Psoas muscle (tissue), 8 donors: ENCODE results near the gene INPP4A. TPM values are rescaled to one million over a fixed set of nuclear protein-coding genes. Genes with fewer than 3 reads are reported as not detected.

Source experiments
- ATAC-seq, 4 donors: fragments of 200-7000 bp; cut with Tn5 transposase; one replicate each; pipeline ENCODE4 v1.9.1; 2020; ENCODE audit warnings: moderate library complexity in 3 of 4, mild to moderate bottlenecking in 2 of 4
- DNase-seq, 2 donors: peaks; one replicate each; pipeline ENCODE4 v3.0.0-alpha.2; 2020
- H3K27ac ChIP-seq: fragments of 200-600 bp; one replicate; pipeline ENCODE4 v1.8.0; 2022
- H3K27me3 ChIP-seq, 3 donors: fragments of 200-600 bp in 1 of 3; one replicate each; pipeline versions ENCODE4 v1.6.1 to v1.8.0; 2013 to 2022; ENCODE audit warnings: low read length in 2 of 3, mild to moderate bottlenecking in 2 of 3, moderate library complexity in 1 of 3; ENCODE audit not compliant: insufficient read depth in 3 of 3
- H3K36me3 ChIP-seq, 2 donors: fragments of 200-600 bp in 1 of 2; one replicate each; pipeline versions ENCODE4 v1.6.1 to v1.8.0; 2013 to 2022; ENCODE audit warnings: low read depth in 1 of 2, mild to moderate bottlenecking in 1 of 2, moderate library complexity in 1 of 2; ENCODE audit not compliant: insufficient read depth in 1 of 2
- H3K4me1 ChIP-seq: fragments of 200-600 bp; one replicate; pipeline ENCODE4 v1.8.0; 2022
- H3K4me3 ChIP-seq: fragments of 200-600 bp; one replicate; pipeline ENCODE4 v1.8.0; 2022; ENCODE audit warnings: mild to moderate bottlenecking
- H3K9me3 ChIP-seq: fragments of 200-600 bp; one replicate; pipeline ENCODE4 v1.8.0; 2022
- CTCF ChIP-seq: fragments of 200-600 bp; IDR thresholded peaks from one replicate; pipeline ENCODE4 v1.8.0; 2022; ENCODE audit warnings: antibody characterized with exemption
- WGBS, 3 donors: extraction: QIAGEN DNeasy Blood & Tissue Kit; methylation state at CpG; one replicate each; pipeline versions ENCODE4 v1.1.6 to v1.1.7; 2013; 5-methylcytosine and 5-hydroxymethylcytosine counted together
- intact Hi-C, 2 donors: fragments of 100-400 bp; cut with DNase I; formaldehyde crosslinking; loops; one replicate each; pipeline versions ENCODE4 v1.11.0 to v1.14.2; 2022
- polyA plus RNA-seq, 3 donors: library from polyadenylated mRNA; stranded (reverse); fragments of 200-250 nt; gene quantifications; one replicate each; pipeline ENCODE4 v1.2.3, GENCODE V29; 2013
- total RNA-seq, 4 donors: library from RNA; stranded (reverse); fragmentation: NEBNext Ultra II Directional in 2 of 4; extraction: Animal tissue kit (Norgen Biotek cat#: 25700) in 2 of 4; gene quantifications; one replicate each; pipeline versions ENCODE4 v1.2.1 to v1.2.4, GENCODE V29; 2021 to 2023
- donor health status: healthy with polysubstance abuse.
- donor health status: DM: no; HTN: no; CAD: no; lungs with moderate emphysema.
- donor health status: Bipolar disorder and iron deficiency.
- donor health status: healthy.
- donor health status: DM: yes; HTN: yes; CAD: no.
- donor health status: DM: no; HTN: no; CAD: no.
- donor health status: DM: no; HTN: no; CAD: no.
- donor health status: DM: yes; HTN: yes; CAD: no.

INPP4A gene
- total and polyA plus RNA-seq, 7 donors, result 2.2 to 19.7 (median 9.8) TPM

- 82 to 87% (median 86%) methylated on average over 7 of the region's 7 CpGs for WGBS, 3 donors
- no peak overlapping the region for H3K27ac ChIP-seq
- no peak overlapping the region for H3K4me3 ChIP-seq
- no peak for TF ChIP-seq CTCF
- H3K36me3 ChIP-seq, result no peaks in the 10 kb centered on the region
- H3K4me1 ChIP-seq, result peaks cover 11% of the 10 kb centered on the region
- no peaks in the 10 kb centered on the region for H3K27me3 ChIP-seq
- DNase-seq, result no peak
- intact Hi-C loops, result no loop called here
- no peaks in the 10 kb centered on the region for H3K9me3 ChIP-seq
- no peak for ATAC-seq
These were observed 2.8 kb upstream of the INPP4A start for GRCh38 chr2:98441706-98442450.

GRCh38 chr2:98442488-98442887 lies 2.2 kb upstream of the INPP4A start:
- no peak for ATAC-seq

GRCh38 chr2:98445177-98445682 lies 572 bp downstream of the INPP4A start:
- Histone ChIP-seq H3K27me3 (no peaks in the 10 kb centered on the region), H3K27ac (peak overlapping the region; percentile 65), H3K4me1 (peaks cover 14% of the 10 kb centered on the region), H3K4me3 (peak overlapping the region; percentile 88), H3K9me3 (no peaks in the 10 kb centered on the region), H3K36me3 (no peaks in the 10 kb centered on the region)
- ATAC-seq (peak; percentile 36 to 50 (median 45)), DNase-seq (peak in 1 of 2 donors; percentile 28)
- intact Hi-C loops, result loop anchor here in 1 of 2 donors (5.0 kb wide), 1 partner anchor 62 kb away; no protein-coding TSS in a partner anchor
- no peak for TF ChIP-seq CTCF
- 0 to 1% (median 0%) methylated on average over 22 to 34 of the region's 34 CpGs for WGBS, 3 donors

More at GRCh38 chr2:98442488-98442887, 2.2 kb upstream of the INPP4A start:
- Histone ChIP-seq H3K4me1 (peaks cover 11% of the 10 kb centered on the region), H3K27ac (no peak overlapping the region), H3K27me3 (no peaks in the 10 kb centered on the region), H3K9me3 (no peaks in the 10 kb centered on the region), H3K36me3 (no peaks in the 10 kb centered on the region), H3K4me3 (no peak overlapping the region)
- TF ChIP-seq CTCF, result no peak
- intact Hi-C loops, result no loop called here
- 62 to 67% (median 66%) methylated on average over 4 of the region's 4 CpGs for WGBS, 3 donors
- DNase-seq, result no peak

GRCh38 chr2:98445683-98446581 lies 1.3 kb downstream of the INPP4A start:
- intact Hi-C loops, result loop anchor here in 1 of 2 donors (5.0 kb wide), 1 partner anchor 61 kb away; no protein-coding TSS in a partner anchor
- Histone ChIP-seq H3K4me3 (peak overlapping the region; percentile 88), H3K27me3 (no peaks in the 10 kb centered on the region), H3K27ac (no peak overlapping the region), H3K36me3 (no peaks in the 10 kb centered on the region), H3K4me1 (peaks cover 19% of the 10 kb centered on the region), H3K9me3 (no peaks in the 10 kb centered on the region)
- DNase-seq (no peak), ATAC-seq (no peak)
- 51 to 63% (median 54%) methylated on average over 19 of the region's 19 CpGs for WGBS, 3 donors
- no peak for TF ChIP-seq CTCF
